Measurements from ENCODE around the gene HIPK2. TPM values are rescaled to one million over a fixed set of nuclear protein-coding genes. Genes with fewer than 3 reads are reported as not detected.

HIPK2 gene
- total and polyA plus RNA-seq, 7 donors, result 2.4 to 15.7 (median 7.9) TPM

DNA sequence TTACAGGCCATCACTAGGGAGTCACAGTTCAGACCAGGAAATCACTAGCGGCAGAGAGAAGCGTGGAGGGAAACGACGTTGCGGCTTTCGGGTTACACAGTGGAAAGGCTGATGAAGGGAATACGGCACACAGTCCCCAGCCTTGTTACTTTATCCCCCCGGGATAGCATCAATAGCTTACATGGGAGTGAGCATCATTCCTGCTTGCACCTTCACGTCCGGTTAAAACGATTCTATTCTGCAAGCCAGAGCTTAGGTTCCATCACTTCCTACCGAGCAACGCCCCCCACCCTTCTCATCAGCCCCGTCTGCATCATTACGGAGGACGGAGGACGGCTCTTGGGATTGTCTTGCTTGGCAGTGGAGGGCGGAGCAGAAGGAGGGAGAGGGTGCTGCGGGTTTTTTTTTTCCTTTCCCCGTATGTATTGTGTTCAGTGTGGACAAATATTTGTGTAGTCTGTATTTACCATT is 129.4 kb downstream of the HIPK2 start:
- Histone ChIP-seq H3K4me1 (peaks cover 0 to 12% (median 1%) of the 10 kb centered on the region in 4 donors), H3K36me3 (no peaks in the 10 kb centered on the region), H3K4me3 (no peak overlapping the region), H3K9me3 (no peaks in the 10 kb centered on the region), H3K27me3 (no peaks in the 10 kb centered on the region), H3K27ac (peak overlapping the region in 3 of 4 donors; percentile 8 to 45 (median 35))
- 59 to 86% methylated on average over 20 of the region's 20 CpGs for WGBS, 2 donors
- no peak for DNase-seq
- TF ChIP-seq EP300 (IDR thresholded peaks at IDR 0.05), result no peak
- TF ChIP-seq, protein P1, sequence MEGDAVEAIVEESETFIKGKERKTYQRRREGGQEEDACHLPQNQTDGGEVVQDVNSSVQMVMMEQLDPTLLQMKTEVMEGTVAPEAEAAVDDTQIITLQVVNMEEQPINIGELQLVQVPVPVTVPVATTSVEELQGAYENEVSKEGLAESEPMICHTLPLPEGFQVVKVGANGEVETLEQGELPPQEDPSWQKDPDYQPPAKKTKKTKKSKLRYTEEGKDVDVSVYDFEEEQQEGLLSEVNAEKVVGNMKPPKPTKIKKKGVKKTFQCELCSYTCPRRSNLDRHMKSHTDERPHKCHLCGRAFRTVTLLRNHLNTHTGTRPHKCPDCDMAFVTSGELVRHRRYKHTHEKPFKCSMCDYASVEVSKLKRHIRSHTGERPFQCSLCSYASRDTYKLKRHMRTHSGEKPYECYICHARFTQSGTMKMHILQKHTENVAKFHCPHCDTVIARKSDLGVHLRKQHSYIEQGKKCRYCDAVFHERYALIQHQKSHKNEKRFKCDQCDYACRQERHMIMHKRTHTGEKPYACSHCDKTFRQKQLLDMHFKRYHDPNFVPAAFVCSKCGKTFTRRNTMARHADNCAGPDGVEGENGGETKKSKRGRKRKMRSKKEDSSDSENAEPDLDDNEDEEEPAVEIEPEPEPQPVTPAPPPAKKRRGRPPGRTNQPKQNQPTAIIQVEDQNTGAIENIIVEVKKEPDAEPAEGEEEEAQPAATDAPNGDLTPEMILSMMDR (IDR thresholded peaks at IDR 0.05), result no peak
- no peak for TF ChIP-seq POLR2AphosphoS5 (IDR thresholded peaks at IDR 0.05)
- no peak for TF ChIP-seq POLR2A (IDR thresholded peaks at IDR 0.05)
- intact Hi-C loops (cut with DNase I), result loop anchor here (5.0 kb wide), 1 partner anchor 129 kb away; the partner anchor contains the start of gene HIPK2

DNA sequence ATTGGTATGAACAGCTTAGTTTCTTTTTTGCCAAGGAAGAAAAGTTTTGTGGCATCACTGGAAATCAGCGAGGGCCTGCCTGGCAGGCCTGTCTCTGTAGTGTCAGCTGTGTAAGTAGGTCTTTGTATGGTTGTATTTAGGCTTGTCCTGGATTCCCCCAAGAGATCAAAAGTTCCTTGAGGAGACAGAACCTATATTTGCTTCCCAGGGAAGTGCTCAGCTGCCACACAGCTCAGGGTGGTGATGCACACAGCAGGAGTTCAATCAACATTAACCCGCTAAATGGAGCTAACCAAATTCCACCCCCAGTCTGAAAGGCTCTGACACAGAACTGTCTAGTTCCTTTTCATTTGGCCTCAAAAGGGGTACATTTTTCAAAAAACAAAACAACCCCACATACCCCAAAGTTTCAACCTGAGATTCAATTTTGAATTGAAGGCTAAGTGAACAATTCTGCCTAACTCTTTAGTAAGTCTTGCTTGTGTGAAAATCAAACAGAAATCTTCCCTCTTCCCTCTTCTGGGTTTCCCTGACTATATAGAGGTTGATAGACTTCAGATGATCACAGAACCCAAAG is 129.9 kb downstream of the HIPK2 start:
- no peaks in the 10 kb centered on the region for H3K36me3 ChIP-seq
- H3K9me3 ChIP-seq, result no peaks in the 10 kb centered on the region
- no peak overlapping the region for H3K4me3 ChIP-seq
- peak overlapping the region in 3 of 4 donors; percentile 8 to 45 (median 35) for H3K27ac ChIP-seq
- H3K4me1 ChIP-seq, result peaks cover 0 to 12% (median 1%) of the 10 kb centered on the region in 4 donors
- DNase-seq, result no peak
- H3K27me3 ChIP-seq, result no peaks in the 10 kb centered on the region
- TF ChIP-seq POLR2AphosphoS5 (IDR thresholded peaks at IDR 0.05) (no peak), POLR2A (IDR thresholded peaks at IDR 0.05) (no peak), EP300 (IDR thresholded peaks at IDR 0.05) (no peak)
- TF ChIP-seq, protein P1 (IDR thresholded peaks at IDR 0.05), result no peak
- intact Hi-C loops (cut with DNase I), result loop anchor here (5.0 kb wide), 1 partner anchor 129 kb away; the partner anchor contains the start of gene HIPK2
- 92 to 94% methylated on average over 2 of the region's 2 CpGs for WGBS, 2 donors

DNA sequence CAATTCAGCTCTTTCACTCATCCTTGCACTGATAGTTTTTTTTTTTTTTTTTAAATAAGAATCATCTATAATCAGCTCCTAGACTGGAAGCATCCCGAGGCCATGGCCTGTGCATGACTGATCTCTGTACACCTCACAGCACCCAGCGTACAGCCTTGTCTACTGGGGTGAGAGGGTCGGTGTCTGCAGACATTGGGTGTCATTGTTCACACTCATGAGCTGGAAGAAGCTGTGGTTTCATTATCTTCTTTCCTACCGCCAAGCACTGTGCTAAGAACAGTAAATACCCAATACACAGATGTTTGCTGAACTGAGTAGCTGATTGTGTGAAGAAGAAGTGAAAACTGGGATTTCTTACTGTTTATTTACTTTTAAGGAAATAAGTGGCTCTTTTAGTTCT is 130.7 kb downstream of the HIPK2 start:
- Histone ChIP-seq H3K27ac (peak overlapping the region in 1 of 4 donors; percentile 45), H3K9me3 (no peaks in the 10 kb centered on the region), H3K4me3 (no peak overlapping the region), H3K4me1 (peaks cover 0 to 11% (median 1%) of the 10 kb centered on the region in 4 donors), H3K36me3 (no peaks in the 10 kb centered on the region), H3K27me3 (no peaks in the 10 kb centered on the region)
- TF ChIP-seq, protein P1 (IDR thresholded peaks at IDR 0.05), result no peak
- TF ChIP-seq EP300 (IDR thresholded peaks at IDR 0.05), result no peak
- TF ChIP-seq POLR2AphosphoS5 (IDR thresholded peaks at IDR 0.05), result no peak
- TF ChIP-seq POLR2A (IDR thresholded peaks at IDR 0.05), result no peak
- intact Hi-C loops (cut with DNase I), result loop anchor here (5.0 kb wide), 1 partner anchor 130 kb away; the partner anchor contains the start of gene HIPK2
- 74 to 85% methylated on average over 4 of the region's 4 CpGs for WGBS, 2 donors
- DNase-seq, result no peak

DNA sequence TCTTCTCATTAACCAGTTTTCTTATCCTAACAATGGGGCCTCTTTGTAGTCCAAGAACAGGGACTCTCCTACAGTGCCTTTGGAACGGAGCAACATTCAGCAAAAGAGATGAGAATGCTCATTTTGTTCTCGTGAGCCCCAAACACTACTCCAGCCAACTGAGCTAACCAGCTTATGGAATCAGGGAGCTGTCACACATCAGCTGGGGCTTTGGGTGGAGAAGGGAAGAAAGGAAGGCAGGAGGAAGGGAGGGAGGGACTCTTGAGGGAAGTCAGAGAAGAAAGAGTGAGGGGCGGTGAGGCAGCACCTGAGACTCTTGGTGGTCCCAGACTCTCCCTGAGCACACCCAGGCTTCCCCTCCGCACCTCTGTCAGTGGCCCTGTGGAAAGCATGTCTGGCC is 131.2 kb downstream of the HIPK2 start:
- no peak overlapping the region for H3K27ac ChIP-seq
- H3K4me1 ChIP-seq, result peaks cover 0 to 6% (median 0%) of the 10 kb centered on the region in 4 donors
- H3K36me3 ChIP-seq, result no peaks in the 10 kb centered on the region
- 96 to 97% methylated on average over 4 of the region's 4 CpGs for WGBS, 2 donors
- no peak for DNase-seq
- H3K4me3 ChIP-seq, result no peak overlapping the region
- no peaks in the 10 kb centered on the region for H3K9me3 ChIP-seq
- intact Hi-C loops (cut with DNase I), result loop anchor here (1.0 to 5.0 kb wide), 2 partner anchors 131 to 356 kb away; partner anchors contain the start of gene HIPK2
- H3K27me3 ChIP-seq, result no peaks in the 10 kb centered on the region
- TF ChIP-seq POLR2AphosphoS5 (IDR thresholded peaks at IDR 0.05), result no peak
- TF ChIP-seq EP300 (IDR thresholded peaks at IDR 0.05), result no peak
- no peak for TF ChIP-seq POLR2A (IDR thresholded peaks at IDR 0.05)
- TF ChIP-seq, protein P1 (IDR thresholded peaks at IDR 0.05), result no peak
